HepG2 (cell line): ENCODE measurements around the gene RING1. TPM values are rescaled to one million over a fixed set of nuclear protein-coding genes. Genes with fewer than 3 reads are reported as not detected.

Source experiments
- ARID4A ChIP-seq: sonication (generic); formaldehyde crosslinking; IDR thresholded peaks from 2 replicates; pipeline ENCODE4 v1.5.0; 2020; ENCODE audit warnings: mild to moderate bottlenecking, missing genetic modification reagents, borderline replicate concordance
- BRD4 ChIP-seq: sonication (generic); formaldehyde crosslinking; IDR thresholded peaks from 2 replicates; pipeline ENCODE4 v1.4.0; 2020; ENCODE audit warnings: missing genetic modification reagents
- HOXA3 ChIP-seq: sonication (generic); formaldehyde crosslinking; IDR thresholded peaks from 2 replicates; pipeline ENCODE4 v1.5.0; 2020; ENCODE audit warnings: missing genetic modification reagents
- MAFG ChIP-seq: sonication (generic); formaldehyde crosslinking; IDR thresholded peaks from 2 replicates; pipeline ENCODE4 v1.5.1; 2020; ENCODE audit warnings: mild to moderate bottlenecking, missing genetic modification reagents
- PAX8 ChIP-seq: sonication (generic); formaldehyde crosslinking; IDR thresholded peaks from 2 replicates; pipeline ENCODE4 v1.8.0; 2022; ENCODE audit warnings: mild to moderate bottlenecking, missing genetic modification reagents, borderline replicate concordance
- RAD21 ChIP-seq: fragments of 450-650 bp; formaldehyde crosslinking; IDR thresholded peaks from 2 replicates; pipeline ENCODE4 v1.5.0; 2020; ENCODE audit warnings: mild to moderate bottlenecking
- SALL1 ChIP-seq: sonication (generic); formaldehyde crosslinking; IDR thresholded peaks from 2 replicates; pipeline ENCODE4 v1.8.0; 2022; ENCODE audit warnings: mild to moderate bottlenecking, missing genetic modification reagents
- SMAD1 ChIP-seq: sonication (generic); formaldehyde crosslinking; IDR thresholded peaks from 2 replicates; pipeline ENCODE4 v1.4.0; 2020; ENCODE audit warnings: missing genetic modification reagents, low read depth, mild to moderate bottlenecking, borderline replicate concordance
- SRF ChIP-seq: IDR thresholded peaks from 2 replicates; pipeline ENCODE4 v1.6.1; 2011; ENCODE audit warnings: mild to moderate bottlenecking, low read depth, low read length, moderate library complexity
- THRA ChIP-seq: sonication (generic); formaldehyde crosslinking; IDR thresholded peaks from 2 replicates; pipeline ENCODE4 v1.4.0; 2020; ENCODE audit warnings: missing genetic modification reagents, borderline replicate concordance
- TRIM22 ChIP-seq: fragments of 450-650 bp; IDR thresholded peaks from 2 replicates; pipeline ENCODE4 v1.6.1; 2017
- XRCC5 ChIP-seq: fragments of 200-400 bp; formaldehyde crosslinking; optimal IDR thresholded peaks from 2 replicates; pipeline ENCODE3; 2017; ENCODE audit warnings: mild to moderate bottlenecking, low read length
- ZBTB21 ChIP-seq: sonication (generic); formaldehyde crosslinking; IDR thresholded peaks from 2 replicates; pipeline ENCODE4 v1.4.0; 2020; ENCODE audit warnings: missing genetic modification reagents
- ZFX ChIP-seq: sonication (generic); formaldehyde crosslinking; IDR thresholded peaks from 2 replicates; pipeline ENCODE4 v1.4.0; 2020; ENCODE audit warnings: mild to moderate bottlenecking, low read depth, missing genetic modification reagents, moderate library complexity
- ZNF264 ChIP-seq: sonication (generic); formaldehyde crosslinking; IDR thresholded peaks from 2 replicates; pipeline ENCODE4 v1.4.0; 2020; ENCODE audit warnings: missing genetic modification reagents
- ZNF564 ChIP-seq: sonication (generic); formaldehyde crosslinking; IDR thresholded peaks from 2 replicates; pipeline ENCODE4 v1.8.1; 2023; ENCODE audit warnings: mild to moderate bottlenecking, missing genetic modification reagents
- polyA plus RNA-seq, 8 experiments: library from polyadenylated mRNA; depleted of rRNA in 3 of 8; stranded (reverse) in 7 of 8; unstranded in 1 of 8; fragments of >200 nt; fragmentation: Illumina TruSeq in 4 of 8; extraction: Trizol in 4 of 8; gene quantifications; 2 replicates each; pipeline versions ENCODE4 v1.2.1 to v1.2.3, GENCODE V29; 2011 to 2016; ENCODE audit warnings: low read depth in 4 of 8, missing spikeins in 1 of 8, mixed read lengths in 1 of 8; ENCODE audit not compliant: insufficient read depth in 1 of 8
- total RNA-seq, 5 experiments: library from RNA; depleted of rRNA; stranded (reverse); fragments of >200 nt; fragmentation: Illumina TruSeq; extraction: Trizol; gene quantifications; 2 replicates each; pipeline ENCODE4 v1.2.3, GENCODE V29; 2016; ENCODE audit warnings: low read depth in 1 of 5
- TF ChIP-seq, protein P1 (sequence below): sonication (generic); formaldehyde crosslinking; IDR thresholded peaks from 2 replicates; pipeline ENCODE4 v1.8.0; 2022; ENCODE audit warnings: missing genetic modification reagents, mild to moderate bottlenecking, inconsistent platforms, borderline replicate concordance
- TF ChIP-seq, protein P2 (sequence below): IDR thresholded peaks from 2 replicates; pipeline ENCODE4 v1.6.1; 2018; ENCODE audit warnings: missing genetic modification reagents
- TF ChIP-seq, protein P3 (sequence below): sonication (generic); formaldehyde crosslinking; IDR thresholded peaks from 2 replicates; pipeline ENCODE4 v1.8.0; 2023; ENCODE audit warnings: mild to moderate bottlenecking, missing genetic modification reagents

The RING1 gene
- total and polyA plus RNA-seq, 2 of the 13 experiments (the other 11 are each of a cell fraction or from before 2014, with no cell fraction given) = 23.9 to 33.6 TPM

GRCh38 chr6:33197431-33198048, 10.8 kb upstream of the RING1 start (continued):
- TF ChIP-seq, protein P1, sequence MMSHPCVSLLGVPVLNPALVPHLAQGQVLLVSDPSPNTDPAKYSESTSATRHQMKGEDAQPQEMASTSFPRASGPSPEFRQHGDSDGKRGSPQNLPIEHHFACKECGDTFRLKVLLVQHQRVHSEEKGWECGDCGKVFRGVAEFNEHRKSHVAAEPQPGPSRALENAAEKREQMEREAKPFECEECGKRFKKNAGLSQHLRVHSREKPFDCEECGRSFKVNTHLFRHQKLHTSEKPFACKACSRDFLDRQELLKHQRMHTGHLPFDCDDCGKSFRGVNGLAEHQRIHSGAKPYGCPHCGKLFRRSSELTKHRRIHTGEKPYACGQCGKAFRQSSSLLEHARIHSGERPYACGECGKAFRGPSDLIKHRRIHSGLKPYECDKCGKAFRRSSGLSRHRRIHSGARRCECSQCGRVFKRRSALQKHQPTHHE = no peak
- TF ChIP-seq, protein P2, sequence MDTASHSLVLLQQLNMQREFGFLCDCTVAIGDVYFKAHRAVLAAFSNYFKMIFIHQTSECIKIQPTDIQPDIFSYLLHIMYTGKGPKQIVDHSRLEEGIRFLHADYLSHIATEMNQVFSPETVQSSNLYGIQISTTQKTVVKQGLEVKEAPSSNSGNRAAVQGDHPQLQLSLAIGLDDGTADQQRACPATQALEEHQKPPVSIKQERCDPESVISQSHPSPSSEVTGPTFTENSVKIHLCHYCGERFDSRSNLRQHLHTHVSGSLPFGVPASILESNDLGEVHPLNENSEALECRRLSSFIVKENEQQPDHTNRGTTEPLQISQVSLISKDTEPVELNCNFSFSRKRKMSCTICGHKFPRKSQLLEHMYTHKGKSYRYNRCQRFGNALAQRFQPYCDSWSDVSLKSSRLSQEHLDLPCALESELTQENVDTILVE (CRISPR knock-in tag) = peak; percentile 71; the same call in 1 of the 2 replicates
- TF ChIP-seq SRF (no peak), MAFG (CRISPR knock-in tag) (no peak), PAX8 (CRISPR knock-in tag) (0 out of 2 replicates have a peak, but pooled peaks have one; percentile 30), XRCC5 (peak; percentile 75), ZBTB21 (CRISPR knock-in tag) (no peak), SMAD1 (CRISPR knock-in tag) (no peak), ZFX (no peak), SALL1 (CRISPR knock-in tag) (peak; percentile 29; the same call in 1 of the 2 replicates), ARID4A (CRISPR knock-in tag) (0 out of 2 replicates have a peak, but pooled peaks have one; percentile 0), RAD21 (CRISPR knock-in tag) (peak; percentile 62), ZNF564 (CRISPR knock-in tag) (no peak), TRIM22 (no peak), BRD4 (CRISPR knock-in tag) (no peak), ZNF264 (0 out of 2 replicates have a peak, but pooled peaks have one; percentile 31), HOXA3 (no peak), THRA (peak; percentile 12; the same call in 1 of the 2 replicates)
- TF ChIP-seq, protein P3, sequence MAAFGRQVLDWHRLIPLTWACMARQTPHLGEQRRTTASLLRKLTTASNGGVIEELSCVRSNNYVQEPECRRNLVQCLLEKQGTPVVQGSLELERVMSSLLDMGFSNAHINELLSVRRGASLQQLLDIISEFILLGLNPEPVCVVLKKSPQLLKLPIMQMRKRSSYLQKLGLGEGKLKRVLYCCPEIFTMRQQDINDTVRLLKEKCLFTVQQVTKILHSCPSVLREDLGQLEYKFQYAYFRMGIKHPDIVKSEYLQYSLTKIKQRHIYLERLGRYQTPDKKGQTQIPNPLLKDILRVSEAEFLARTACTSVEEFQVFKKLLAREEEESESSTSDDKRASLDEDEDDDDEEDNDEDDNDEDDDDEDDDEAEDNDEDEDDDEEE = peak; percentile 89
